ENCODE data around the gene HTRA2. TPM values are rescaled to one million over a fixed set of nuclear protein-coding genes. Genes with fewer than 3 reads are reported as not detected.
A peak's percentile ranks its signal among the peaks of the same experiment; 100 is the strongest.

The HTRA2 gene
- total and polyA plus RNA-seq, 9 of the 15 experiments (the other 6 are each of a cell fraction or from before 2014, with no cell fraction given): 54.2 to 71.2 (median 65.8) TPM

GRCh38 chr2:74553892-74554819, 24.4 kb downstream of the HTRA2 start, which contains the start of the genes DOK1 and LOXL3:
TSS of gene DOK1 (plus strand) at chr2:74554720. CDS start at chr2:74554755, 35 bp downstream.
TSS of gene LOXL3 (minus strand) at chr2:74553942. CDS start at chr2:74552634, 1,308 bp downstream.
- peak within 1 kb of the TSS; percentile 95 for H3K4me2 ChIP-seq (ENCODE audit: insufficient read depth, low read length)
- peak within 1 kb of the TSS; percentile 83 to 99 for H3K9ac ChIP-seq (ENCODE audit: insufficient read depth in 1 of 2, low read depth in 2 of 2, low read length in 2 of 2)
- peaks cover 18 to 54% of the 10 kb centered on the region in 2 experiments for H3K4me1 ChIP-seq (replicated peaks in 1 of 2; ENCODE audit: control insufficient read depth in 2 of 2, insufficient read depth in 2 of 2, low read length in 2 of 2)
- H4K20me1 ChIP-seq (replicated peaks; ENCODE audit: control insufficient read depth, insufficient read depth, low read length): no peaks in the 10 kb centered on the region
- H3K4me3 ChIP-seq: peak within 1 kb of the TSS; percentile 66
- no TSS peak for BruUV-seq (replicated peaks)
- no peaks in the 10 kb centered on the region for H3K9me3 ChIP-seq (replicated peaks; ENCODE audit: control insufficient read depth, insufficient read depth, low read depth, low read length)
- ATAC-seq (peak; percentile 87), FAIRE-seq (peak; percentile 44), DNase-seq (ENCODE audit: extremely low read depth in 1 of 4, low spot score in 3 of 4) (peak; percentile 89 to 94 (median 92))
- peaks cover 17% of the 10 kb centered on the region; the same call in 1 of the 3 replicates for H3K36me3 ChIP-seq (ENCODE audit: control insufficient read depth, insufficient read depth, low read length)
- ChIA-PET POLR2A (interaction anchor here (0.6 to 1.1 kb wide), 2 partner anchors 23 to 167 kb away, joined by 3 to 5 read pairs; no protein-coding TSS in a partner anchor), CTCF (ENCODE audit: low intra/inter-chr PET ratio) (interaction anchor here (0.5 kb wide), 1 partner anchor 302 kb away, joined by 3 read pairs; no protein-coding TSS in a partner anchor)
- peak within 1 kb of the TSS; percentile 90 for H2AFZ ChIP-seq (ENCODE audit: low read depth, low read length)
- intact Hi-C loops (cut with micrococcal nuclease): loop anchor here (2.0 kb wide), 1 partner anchor 23 kb away; no protein-coding TSS in a partner anchor
- peaks cover 16% of the 10 kb centered on the region; the same call in 2 of the 3 replicates for H3K79me2 ChIP-seq (ENCODE audit: control insufficient read depth, insufficient read depth, low read length)
- H3K27me3 ChIP-seq (ENCODE audit: control insufficient read depth in 2 of 2, insufficient read depth in 2 of 2, low read length in 2 of 2): no peaks in the 10 kb centered on the region
- no peaks in the 10 kb centered on the region for H3K9me1 ChIP-seq (ENCODE audit: control insufficient read depth, insufficient read depth, low read length)
- H3K27ac ChIP-seq (ENCODE audit: extremely low read depth, low read depth, low read length): peak within 1 kb of the TSS; percentile 92
- in situ Hi-C loops (cut with MboI): no loop called here
- 1% methylated on average over 23 of the region's 73 CpGs for WGBS (ENCODE audit: insufficient coverage, low coverage, missing lambda C conversion rate)
- no peak for TF ChIP-seq NFXL1 (CRISPR knock-in tag; IDR thresholded peaks at IDR 0.05)
- no peak for TF ChIP-seq DEAF1 (CRISPR knock-in tag; IDR thresholded peaks at IDR 0.05)
- no peak for TF ChIP-seq ZNF408 (CRISPR knock-in tag; IDR thresholded peaks at IDR 0.05; ENCODE audit: low read depth)
- peak; percentile 92 for TF ChIP-seq U2AF1 (optimal IDR thresholded peaks at IDR 0.05; ENCODE audit: low read depth, low read length)
- TF ChIP-seq TBP (optimal IDR thresholded peaks at IDR 0.05; ENCODE audit: low read depth, low read length): peak; percentile 3
- peak; percentile 88; the same call in 1 of the 2 replicates for TF ChIP-seq ZNF589 (CRISPR knock-in tag; IDR thresholded peaks at IDR 0.05; ENCODE audit: low read depth)
- peak; percentile 98 for TF ChIP-seq MAFF (IDR thresholded peaks at IDR 0.05; ENCODE audit: low read length)
- TF ChIP-seq GABPA (tag; conservative IDR thresholded peaks at IDR 0.05; ENCODE audit: low read depth): peak; percentile 76
- peak; percentile 30 for TF ChIP-seq FUS (optimal IDR thresholded peaks at IDR 0.05; ENCODE audit: low read depth, low read length)
- TF ChIP-seq SMARCA5 (IDR thresholded peaks at IDR 0.05): no peak
- TF ChIP-seq SRSF1 (IDR thresholded peaks at IDR 0.05; ENCODE audit: low read depth, low read length): no peak
- no peak for TF ChIP-seq ILK (tag; IDR thresholded peaks at IDR 0.05; ENCODE audit: borderline replicate concordance, low read depth)
- TF ChIP-seq ZNF764 (CRISPR knock-in tag; IDR thresholded peaks at IDR 0.05; ENCODE audit: low read depth): no peak
- TF ChIP-seq KHSRP (IDR thresholded peaks at IDR 0.05): peak; percentile 99
- 0 out of 2 replicates have a peak, but pooled peaks have one; percentile 19 for TF ChIP-seq POLR2AphosphoS5 (IDR thresholded peaks at IDR 0.05; ENCODE audit: control insufficient read depth, insufficient read depth, low read depth, low read length)
- no peak for TF ChIP-seq ZNF75A (CRISPR knock-in tag; IDR thresholded peaks at IDR 0.05)
- TF ChIP-seq ZMIZ1 (IDR thresholded peaks at IDR 0.05; ENCODE audit: low read depth in 2 of 2, low read length in 2 of 2): no peak

All from K562 (cell line).